Activated CD8-positive, alpha-beta memory T cell treated with anti-CD3 and anti-CD28 coated beads, Interleukin-2, amount 50 U/mL, for 1 hour (primary cell): ENCODE data around the gene SNX21.
"Not testable (repeated sequence)": the region's sequence is repeated elsewhere in the genome, so short reads cannot be mapped to it uniquely, and the experiment has no call there.

Source experiments
- DNase-seq: peaks from one replicate; pipeline ENCODE4 v3.0.0-alpha.2; 2020; ENCODE audit errors: extremely low read depth

The SNX21 gene

DNA sequence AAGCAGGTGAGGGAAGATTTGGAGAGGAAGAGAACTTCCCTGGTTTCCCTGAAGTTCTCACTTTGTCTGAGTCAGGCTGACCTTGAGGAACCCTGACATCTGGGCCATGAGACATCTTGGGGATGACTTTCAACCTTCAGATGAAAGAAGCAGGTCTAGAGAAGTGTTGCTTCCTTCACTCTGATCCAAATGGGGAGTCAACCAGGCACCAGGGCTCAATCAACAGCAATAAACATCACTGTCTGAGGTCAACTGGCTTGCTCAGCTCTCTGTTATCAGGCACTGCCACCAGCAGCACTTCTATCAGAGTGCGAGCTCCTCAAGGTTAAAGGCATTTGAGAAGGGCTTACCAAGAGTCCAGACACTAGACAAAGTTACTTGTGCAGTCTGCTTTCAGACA, 17.3 kb downstream of the SNX21 start:
- no peak for DNase-seq

DNA sequence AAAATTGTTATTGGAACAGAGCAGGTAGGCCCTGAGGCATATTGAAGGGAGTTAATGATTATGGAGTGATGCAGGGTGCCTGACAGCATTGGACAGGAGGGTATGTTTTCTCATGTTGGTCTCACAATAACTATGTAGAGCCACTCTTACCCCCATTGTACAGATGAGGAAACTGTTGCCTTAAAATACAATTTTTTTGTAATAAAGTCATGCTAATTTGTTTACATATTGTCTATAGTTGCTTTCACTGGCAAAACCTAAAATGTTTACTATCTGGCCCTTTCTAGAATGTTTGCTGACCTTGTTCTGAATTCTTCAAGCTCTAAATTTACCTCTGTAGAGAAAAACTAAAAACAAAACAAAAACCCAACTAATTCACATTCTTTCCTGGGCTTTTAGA, 17.9 kb downstream of the SNX21 start:
- no peak for DNase-seq

DNA sequence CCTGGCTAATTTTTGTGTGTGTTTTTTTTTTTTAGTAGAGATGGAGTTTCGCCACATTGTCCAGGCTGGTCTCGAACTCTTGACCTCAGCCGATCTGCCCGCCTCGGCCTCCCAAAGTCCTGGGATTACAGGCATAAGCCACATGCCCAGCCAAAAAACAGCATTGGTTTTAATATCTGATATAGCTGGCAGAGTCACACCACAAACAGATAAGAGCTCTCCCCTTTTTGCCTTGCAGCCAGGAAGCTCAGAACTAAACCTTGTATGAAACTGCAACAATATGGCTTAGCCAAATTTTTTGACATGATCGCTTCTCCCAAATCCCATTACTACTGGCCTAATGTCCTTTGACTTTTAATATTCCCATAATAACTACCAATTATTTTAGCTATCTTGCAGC, 18.7 kb downstream of the SNX21 start:
- DNase-seq = no peak

DNA sequence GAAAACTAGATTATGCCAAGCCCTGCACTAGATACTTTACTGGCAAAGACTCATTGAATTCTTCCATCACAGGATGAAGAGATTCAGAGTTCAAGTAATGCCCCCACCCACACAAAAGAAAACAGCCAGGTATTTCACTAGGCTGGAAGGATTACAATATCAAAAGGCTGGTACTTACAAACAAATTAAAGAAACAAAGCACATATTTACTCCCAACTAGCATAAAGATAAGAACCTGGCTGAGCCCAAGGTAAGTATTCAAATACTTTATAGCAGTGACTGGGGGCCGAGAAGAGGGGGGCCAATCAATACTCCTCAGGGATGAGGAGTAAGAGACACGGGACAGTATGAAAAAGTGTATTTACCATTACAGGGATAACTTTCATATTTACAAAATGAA, 19.9 kb downstream of the SNX21 start:
- no peak for DNase-seq

DNA sequence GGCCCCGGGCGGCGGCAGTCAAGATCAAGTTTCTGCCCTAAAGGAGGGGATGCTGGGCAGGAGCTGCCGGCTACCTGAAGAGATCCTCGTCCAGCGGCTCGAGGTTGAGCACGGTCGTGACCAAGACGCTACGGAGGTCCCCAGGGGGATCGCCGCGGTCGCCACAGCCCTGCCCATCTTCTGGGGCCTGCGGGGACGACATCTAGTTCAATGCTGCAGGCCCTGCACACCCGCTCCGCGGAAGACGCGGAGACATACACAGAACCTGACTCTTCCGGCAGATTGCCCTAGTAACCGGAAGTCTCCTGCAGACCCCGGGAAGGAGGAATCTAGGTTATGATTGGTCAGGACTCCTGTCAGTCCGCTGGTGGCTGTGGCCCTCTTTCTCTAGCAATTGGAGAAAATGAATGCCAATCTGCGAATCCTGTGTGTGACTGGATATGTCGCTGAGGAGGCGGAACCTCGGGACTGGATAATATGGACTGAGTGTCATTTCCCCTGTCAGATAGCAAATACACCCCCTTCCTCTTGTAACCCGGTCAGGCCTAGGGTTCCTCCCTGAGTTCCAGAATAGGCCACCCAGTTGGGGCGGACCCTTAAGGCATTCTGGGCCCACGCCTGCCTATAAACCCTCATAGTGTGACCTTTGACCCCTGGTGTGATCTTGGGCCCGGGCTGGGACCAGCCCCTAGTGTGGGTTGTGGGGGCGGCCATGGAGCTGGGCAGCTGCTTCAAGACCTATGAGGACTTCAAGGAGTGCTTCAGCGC, 23.7 kb downstream of the SNX21 start, which contains the start of the genes ACOT8 and ZSWIM3:
TSS of gene ACOT8 (minus strand) at position 279 of the 768 bp plus-strand sequence. CDS start at position 202, 77 bp downstream.
TSS of gene ZSWIM3 (plus strand) at position 501 of the 768 bp plus-strand sequence. CDS start at position 713, 212 bp downstream.
- DNase-seq = peak; percentile 97

DNA sequence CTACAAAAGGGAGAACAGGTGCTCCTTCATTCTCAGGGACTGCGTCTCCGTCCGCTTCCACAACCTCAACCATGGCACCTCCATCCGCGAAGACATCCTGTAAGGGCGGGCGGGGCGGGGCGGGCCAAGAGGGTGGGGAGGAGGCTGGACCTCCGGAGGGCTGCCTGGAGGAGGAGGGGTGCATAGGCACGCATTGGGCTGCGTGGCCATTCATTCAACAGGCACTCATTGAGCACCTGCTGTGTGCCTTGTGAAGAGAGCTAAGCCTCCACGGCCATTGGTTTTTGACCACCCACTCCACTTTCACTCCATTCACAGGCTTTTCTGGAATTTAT, 24.2 kb downstream of the SNX21 start:
- DNase-seq = no peak

DNA sequence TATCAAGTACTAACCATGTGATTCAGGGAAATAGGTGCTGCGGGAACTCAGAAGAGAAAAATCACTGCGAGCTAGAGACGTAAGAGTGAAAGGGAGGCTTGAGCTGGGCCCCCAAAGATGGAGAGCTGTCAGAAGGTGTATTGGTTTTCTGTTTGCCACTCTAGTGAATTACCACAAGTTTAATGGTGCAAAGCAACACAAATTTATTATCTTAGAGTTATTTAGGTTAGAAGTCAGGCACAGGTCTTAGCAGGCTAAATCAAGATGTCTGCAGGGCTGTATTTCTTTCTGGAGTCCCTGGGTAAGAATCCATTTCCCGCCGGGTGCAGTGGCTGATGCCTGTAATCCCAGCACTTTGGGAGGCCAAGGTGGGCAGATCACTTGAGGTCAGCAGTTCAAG, 26.3 kb downstream of the SNX21 start:
- no peak for DNase-seq

DNA sequence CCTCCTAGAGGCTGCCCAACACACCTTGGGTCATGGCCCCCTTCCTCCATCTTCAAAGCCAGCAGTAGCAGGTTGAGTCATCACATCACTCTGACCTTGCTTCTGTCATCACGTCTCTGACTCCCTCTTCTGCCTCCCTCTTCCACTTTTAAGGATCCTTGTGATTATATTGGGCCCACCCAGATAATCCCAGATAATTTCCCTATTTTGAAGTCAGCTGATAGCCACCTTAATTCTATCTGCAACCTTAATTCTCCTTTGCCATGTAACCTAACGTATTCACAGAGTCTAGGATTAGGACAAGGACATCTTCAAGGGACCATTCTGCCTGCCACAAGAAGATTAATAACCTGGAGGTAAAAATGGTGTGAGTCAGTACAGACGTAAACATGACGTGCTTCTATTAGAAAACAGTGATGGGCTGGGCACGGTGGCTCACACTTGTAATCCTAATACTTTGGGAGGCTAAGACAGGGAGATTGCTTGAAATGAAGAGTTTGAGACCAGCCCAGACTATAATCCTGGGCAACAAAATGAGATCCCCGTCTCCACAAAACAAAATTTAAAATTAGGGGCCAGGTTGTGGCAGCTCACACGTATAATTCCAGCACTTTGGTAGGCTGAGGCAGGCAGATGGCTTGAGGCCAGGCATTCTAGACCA, 27.1 kb downstream of the SNX21 start:
- no peak for DNase-seq

DNA sequence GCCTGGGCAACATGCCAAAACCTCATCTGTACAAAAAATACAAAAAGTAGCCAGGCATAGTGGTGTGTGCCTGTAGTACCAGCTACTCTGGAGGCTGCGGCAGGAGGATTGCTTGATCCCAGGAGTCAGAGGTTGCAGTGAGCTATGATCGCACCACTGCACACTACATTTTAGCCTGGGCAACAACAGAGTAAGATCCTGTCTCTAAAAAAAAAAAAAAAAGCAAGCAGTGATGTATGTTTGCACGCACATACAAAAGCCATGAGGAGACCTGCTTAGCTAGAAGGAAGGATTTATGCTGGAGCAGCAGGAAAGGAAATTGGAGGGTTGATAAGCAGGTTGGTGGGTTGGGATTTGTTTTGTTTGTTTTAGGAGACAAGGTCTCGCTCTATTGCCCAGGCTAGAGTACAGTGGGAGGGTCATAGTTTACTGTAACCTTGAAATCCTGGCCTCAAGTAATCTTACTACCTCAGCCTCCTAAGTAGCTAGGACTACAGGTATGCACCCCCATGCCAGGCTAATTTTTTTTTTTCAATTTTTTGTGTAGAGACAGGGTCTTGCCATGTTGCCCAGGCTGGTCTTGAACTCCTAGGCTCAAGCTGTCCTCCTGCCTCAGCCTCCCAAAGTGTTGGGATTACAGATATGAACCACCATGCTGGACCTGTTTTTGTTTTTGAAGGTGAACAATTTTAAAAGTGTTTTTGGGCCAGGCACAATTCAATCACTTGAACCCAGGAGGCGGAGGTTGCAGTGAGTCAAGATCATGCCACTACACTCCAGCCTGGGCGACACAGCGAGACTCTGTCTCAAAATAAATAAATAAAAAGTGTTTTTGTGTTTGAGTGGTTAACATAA, 27.8 kb downstream of the SNX21 start:
- no peak for DNase-seq

DNA sequence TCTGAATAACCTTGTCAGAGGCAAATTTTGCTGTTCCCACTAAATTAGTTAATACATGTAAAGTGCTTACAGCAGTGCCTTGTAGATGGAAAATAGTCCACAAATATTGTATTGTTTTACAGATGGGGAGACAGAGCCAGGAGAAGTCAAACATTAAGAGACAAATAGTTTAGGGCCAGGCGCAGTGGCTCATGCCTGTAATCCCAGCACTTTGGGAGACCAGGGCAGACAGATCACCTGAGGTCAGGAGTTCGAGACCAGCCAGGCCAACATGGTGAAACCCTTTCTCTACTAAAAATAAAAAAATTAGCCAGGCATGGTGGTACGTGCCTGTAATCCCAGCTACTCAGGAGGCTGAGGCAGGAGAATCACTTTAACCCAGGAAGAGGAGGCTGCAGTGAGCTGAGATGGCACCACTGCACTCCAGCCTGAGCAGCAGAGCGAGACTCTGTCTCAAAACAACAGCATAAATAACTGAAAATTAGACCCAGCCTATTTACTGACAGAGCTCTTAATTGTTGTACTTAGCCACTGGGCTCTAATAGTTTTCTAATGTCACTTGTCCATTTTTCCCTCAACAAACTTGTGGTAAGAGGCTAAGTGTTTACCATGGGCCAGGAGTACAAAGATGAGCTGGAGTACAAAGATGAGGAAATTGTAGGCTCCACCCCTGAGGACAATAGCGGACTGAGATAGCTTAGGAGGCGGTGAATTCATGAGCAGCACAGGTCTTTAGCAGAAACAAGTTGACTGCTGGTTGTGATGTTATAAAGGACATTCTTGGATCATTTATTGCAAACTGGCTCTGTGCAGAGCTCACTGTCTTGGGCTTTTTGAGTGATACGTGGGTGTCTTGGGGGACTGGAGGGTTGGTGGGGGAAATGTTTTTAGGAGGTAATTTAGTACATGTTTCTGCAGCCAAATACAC, 30.2 kb downstream of the SNX21 start:
- no peak for DNase-seq

DNA sequence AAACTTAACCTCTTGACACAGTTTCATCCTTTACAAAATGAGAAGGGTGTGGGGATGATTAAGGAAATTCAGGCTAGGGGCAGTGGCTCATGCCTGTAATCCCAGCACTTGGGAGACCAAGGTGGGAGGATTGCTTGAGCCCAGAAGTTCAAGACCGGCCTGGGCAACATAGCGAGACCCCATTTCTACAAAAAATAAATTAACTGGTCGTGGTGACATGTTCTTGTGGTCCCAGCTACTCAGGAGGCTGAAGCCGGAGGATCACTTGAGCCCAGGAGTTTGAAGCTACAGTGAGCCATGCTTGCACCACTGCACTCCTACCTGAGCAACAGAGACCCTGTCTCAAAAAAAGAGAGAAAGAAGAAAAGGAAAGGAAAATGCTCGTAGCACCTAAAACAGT, 32.9 kb downstream of the SNX21 start:
- DNase-seq = no peak

DNA sequence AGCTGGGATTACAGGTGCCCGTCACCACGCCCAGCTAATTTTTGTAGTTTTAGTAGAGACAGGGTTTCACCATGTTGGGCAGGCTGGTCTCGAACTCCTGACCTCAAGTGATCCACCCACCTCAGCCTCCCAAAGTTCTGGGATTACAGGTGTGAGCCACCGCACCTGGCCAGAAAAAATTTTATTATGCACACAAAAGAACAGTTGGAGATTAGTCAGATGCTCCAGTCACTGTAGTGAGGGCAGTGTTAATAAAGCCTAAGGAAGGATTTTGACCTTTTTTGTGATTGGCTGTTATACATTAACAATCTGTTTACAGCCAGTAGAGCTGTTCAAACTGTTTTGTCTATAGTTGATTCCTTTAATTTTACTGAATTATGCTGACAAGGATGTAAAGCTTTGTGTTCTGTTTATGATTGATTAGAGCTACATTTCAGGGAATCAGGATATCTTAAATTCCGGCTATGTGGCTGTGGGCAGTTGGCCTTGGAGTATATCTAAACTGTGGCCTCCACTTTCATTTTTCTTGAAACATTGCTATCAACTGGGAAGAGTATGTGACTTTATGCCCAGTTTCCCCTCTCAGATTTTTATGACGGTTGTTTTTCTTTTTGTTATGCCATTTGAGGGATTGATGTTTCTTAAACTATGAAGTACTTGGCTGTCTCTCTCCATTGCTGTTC, 33.7 kb downstream of the SNX21 start:
- DNase-seq = no peak

DNA sequence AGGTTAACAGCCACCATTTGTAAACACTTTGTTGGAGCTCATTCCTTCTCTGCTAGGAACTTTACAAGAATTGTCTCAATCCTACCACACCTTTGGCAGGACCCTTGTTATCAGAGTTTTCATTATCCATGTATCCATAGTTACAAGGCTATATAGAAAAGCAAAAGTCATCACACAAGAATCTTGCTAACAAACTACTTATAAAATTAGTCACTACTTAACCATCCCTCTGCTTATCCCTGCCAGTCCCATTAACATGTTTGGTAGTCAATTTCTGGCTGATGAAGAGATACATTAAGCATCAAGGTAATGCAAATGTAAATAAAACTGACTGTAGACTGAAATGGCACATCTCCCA, 34.2 kb downstream of the SNX21 start:
- DNase-seq = no peak

DNA sequence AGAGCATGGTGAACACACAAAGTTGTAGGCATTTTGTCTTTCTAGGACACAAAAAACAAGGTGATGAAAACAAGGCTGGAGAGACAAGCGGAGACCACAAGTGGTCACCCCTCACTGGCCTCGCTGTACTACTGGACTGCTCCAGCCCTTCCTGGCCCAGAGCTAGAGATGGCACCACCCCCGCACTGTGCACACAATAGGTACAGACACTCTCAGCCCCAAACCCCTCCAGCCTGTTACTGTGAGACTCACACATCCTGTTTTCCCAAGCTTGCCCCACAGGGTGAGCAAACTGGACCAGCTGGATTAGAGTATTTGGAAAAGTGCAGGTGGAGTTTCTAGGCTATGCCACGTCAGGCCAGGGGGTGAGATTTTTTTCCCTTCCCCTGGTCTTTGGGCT, 39.0 kb downstream of the SNX21 start:
- DNase-seq = no peak

DNA sequence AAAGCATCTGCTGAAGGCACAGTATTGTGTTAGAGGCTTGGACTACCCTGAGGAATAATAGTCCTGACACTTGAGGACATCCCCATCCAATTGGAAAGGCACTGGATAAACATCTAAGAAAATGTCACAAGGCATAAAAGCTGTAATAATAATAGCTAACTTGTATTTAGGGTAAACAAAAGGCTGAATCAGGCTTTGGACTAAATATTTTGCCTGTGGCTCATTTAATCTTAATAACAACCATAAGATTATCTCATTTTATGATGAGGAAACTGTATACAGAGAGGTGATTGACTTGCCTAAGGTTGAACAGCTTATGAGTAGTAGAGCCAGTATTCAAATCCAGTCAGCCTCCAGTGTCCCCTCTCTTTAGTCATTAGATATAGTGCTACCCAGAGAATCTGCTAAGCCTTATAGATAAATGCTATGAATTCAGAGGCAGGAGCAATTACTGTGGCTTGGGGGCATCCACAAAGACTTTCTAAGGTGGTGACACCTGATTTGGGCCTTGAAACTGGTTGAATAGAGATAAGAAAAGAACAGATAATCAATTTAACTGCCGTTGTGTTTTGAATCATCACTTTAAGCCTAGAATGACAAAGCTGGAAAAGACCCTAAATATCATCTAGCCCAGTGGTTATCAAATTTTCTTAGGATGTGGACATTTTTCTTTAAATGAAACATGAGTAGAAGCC, 40.0 kb downstream of the SNX21 start:
- DNase-seq = no peak

DNA sequence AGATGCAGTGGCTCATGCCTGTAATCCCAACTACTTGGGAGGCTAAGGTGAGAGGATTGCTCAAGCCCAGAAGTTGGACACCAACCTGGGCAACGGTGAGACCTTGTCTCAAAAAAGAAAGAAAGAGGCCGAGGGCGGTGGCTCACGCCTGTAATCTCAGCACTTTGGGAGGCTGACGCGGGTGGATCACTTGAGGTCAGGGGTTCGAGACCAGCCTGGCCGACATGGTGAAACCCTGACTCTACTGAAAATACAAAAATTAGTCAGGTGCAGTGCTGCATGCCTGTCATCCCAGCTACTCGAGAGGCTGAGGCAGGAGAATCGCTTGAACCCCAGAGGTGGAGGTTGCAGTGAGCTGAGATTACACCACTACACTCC, 40.5 kb downstream of the SNX21 start:
- not testable (repeated sequence) for DNase-seq

DNA sequence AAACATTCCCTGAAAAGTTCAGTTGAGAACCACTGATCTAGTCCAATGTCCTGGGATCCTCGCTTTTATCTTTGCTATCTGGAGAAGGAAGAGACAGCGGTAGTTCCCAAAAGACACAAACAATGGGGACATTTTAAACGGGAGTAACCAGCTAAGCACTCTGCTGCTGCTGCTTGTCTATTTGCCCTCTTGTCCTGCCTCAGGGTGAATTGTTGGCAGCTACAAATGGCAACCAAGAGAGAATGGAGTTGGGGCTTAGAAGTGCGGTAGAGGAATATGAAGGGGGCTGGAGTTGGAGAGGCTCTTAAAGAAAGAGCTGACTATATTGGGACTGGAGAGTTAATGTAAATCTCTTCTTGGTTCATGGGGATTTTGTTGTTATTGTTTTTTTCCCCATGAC, 41.0 kb downstream of the SNX21 start:
- DNase-seq = no peak

DNA sequence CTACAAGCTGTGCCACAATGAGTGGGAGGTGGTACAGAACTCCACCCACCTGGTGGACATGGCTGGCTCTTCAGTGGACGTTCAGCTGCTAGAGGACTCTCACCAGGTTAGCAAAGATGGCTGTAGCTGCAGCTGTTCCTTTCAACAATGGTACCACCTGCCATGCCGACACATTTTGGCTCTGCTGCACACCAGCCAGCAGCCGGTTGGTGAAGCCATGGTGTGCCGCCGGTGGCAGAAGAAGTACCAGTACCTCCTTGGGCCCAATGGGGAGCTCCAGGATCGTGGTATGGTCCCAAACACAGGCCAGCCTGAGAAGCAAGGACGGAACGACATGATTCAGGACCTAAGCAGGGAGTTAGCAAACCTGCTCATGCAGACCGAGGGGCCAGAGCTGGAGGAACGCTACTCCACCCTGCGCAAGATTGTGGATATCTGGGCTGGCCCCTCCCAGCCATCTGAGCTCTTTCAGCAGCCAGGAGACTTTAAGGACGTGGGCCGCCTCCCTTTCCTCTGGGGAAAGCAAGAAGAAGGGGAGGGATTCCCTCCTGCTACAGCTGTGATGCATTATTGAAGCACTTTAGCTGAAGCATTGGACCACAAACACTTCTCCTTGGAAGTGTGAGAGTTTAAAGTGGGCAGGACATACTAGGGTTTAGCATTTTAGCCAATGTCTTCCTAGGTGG, 44.6 kb downstream of the SNX21 start:
- DNase-seq = no peak

DNA sequence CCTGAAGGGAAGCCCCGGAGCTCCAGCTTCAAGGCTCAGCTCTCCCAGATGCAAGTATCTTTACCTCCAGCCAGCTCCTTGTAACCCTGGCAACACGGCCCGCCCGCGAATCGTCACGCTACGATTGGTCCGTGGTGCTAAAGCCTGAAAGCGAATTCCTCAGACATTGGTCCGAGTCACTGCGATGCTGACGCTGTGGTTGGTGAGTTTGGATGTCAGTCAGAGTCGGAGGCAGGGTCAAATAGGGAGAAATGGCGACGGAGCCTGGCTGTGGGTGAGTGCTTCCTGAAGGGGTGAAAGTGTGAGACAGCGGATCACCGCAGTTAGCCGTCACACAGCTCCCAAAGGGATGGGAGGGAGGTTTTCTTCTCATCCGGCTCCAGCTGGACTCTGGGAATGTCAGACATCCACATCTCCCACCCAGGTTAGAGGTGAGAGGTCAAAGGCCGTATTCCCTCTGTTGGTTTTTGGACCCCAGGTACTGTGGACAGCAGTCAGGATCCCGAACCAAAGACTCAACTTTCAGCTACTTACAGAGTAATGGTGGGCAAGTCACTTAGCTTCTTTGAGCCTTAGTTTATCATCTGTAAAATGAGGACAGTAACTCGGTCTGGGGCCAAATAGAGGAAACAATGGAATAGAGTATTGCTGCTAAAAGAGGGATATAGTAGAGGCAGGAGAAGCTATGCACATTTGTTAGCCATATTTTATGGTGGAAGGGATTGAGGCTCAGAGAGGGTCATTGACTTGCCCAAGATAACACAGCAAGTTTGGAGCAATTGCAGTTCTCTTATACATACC, 47.6 kb downstream of the SNX21 start, which contains the start of gene ZSWIM1:
TSS of gene ZSWIM1 (plus strand) at position 240 of the 801 bp plus-strand sequence. CDS start 1,366 bp downstream, outside the sequence.
- DNase-seq = peak; percentile 92
